ENCODE measurements around the gene PNPO. TPM values are rescaled to one million over a fixed set of nuclear protein-coding genes. Genes with fewer than 3 reads are reported as not detected.
"Not testable (repeated sequence)": the region's sequence is repeated elsewhere in the genome, so short reads cannot be mapped to it uniquely, and the experiment has no call there.

The PNPO gene
- total and polyA plus RNA-seq, 2 donors = 6.6 to 8.2 TPM

DNA sequence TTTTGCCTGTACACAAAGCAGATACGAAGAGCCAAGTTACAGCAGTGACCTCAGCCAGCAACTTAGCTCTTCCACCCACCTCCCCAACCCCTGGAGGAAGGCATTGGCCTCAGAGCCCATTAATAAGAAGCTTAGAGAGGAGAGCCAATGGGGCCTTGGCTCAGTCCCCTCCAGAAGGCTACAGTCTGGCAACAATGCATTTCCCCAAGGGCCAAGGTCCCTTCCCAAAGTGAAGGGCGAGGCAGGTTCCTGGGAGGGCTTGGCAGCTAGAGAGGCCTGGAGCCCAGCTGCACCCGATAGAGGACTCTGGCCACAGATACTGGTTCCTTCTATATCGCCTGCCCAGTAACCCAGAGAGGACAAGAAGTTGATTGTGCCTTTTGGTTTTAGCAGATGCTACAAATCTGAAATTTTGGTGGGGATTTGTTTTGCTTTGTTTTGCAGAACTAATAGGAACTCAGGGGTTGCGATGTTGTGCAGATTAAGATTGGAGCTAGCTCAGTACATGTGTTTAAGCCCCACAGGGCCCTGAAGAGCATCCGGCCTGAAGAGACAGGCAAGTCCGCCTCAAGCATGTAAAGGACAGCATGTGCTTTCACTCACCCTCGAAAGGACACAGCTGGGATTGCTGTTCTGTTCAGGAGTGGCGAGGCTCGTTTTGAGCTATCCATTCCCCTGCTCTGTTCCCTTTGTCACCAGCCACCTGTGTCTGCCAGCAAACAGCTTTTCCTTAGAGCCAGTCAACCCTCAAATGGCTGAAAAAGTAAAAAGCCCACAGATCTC is 12.0 kb upstream of the PNPO start:
- H3K4me1 ChIP-seq (ENCODE audit: insufficient read depth) = no peaks in the 10 kb centered on the region
- 71% methylated on average over 10 of the region's 10 CpGs for WGBS
- H3K4me3 ChIP-seq (ENCODE audit: low read depth, low read length) = no peak overlapping the region
- no peak overlapping the region for H3K27ac ChIP-seq (ENCODE audit: low read depth)
- H3K36me3 ChIP-seq (ENCODE audit: insufficient read depth) = peaks cover 3% of the 10 kb centered on the region
- DNase-seq (ENCODE audit: extremely low spot score) = no peak

DNA sequence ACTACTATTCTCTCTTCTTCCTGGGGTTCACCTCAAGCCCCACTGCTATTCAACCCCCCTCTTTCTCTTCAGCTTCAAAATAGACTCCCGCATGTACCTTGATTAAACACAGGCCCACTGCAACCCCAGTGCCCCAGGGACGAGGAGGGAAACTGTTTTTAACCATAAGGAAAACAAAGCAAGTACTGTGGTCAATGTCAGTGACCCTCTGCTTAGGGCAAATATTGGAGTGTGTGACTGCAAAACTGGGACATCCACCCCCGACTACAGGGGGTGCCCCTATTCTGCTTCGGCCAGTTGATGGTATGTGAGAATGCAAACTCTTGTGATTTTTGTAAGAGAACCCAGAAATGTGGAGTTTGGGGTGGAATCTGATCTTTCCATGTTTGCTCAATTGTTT is 9.5 kb upstream of the PNPO start:
- Histone ChIP-seq H3K27ac (ENCODE audit: low read depth) (no peak overlapping the region), H3K4me3 (ENCODE audit: low read depth, low read length) (no peak overlapping the region), H3K36me3 (ENCODE audit: insufficient read depth) (no peaks in the 10 kb centered on the region), H3K4me1 (ENCODE audit: insufficient read depth) (no peaks in the 10 kb centered on the region)
- 83% methylated on average over 4 of the region's 4 CpGs for WGBS
- no peak for DNase-seq (ENCODE audit: extremely low spot score)

DNA sequence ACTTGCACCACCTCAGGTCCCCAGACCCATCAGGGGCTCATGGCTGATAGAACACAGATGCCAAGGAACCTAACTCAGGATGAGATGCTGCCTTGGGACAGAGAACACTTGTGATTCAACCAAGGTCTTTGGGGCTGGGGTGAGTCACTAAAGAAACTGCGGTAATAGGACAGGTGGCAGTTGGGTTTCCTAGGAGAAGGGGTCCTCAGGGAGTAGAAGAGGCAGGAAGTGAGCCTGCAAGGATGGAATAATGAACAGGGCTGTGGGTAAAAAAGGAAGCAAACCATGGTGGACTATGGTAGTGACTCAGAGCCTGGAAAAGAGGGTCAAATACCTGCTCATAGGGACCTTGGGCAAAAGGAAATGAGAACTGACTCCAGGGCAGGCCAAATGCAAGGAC is 6.5 kb upstream of the PNPO start:
- WGBS = 93% methylated on average over 1 of the region's 1 CpG
- no peak for DNase-seq (ENCODE audit: extremely low spot score)
- no peak overlapping the region for H3K27ac ChIP-seq (ENCODE audit: low read depth)
- H3K4me1 ChIP-seq (ENCODE audit: insufficient read depth) = no peaks in the 10 kb centered on the region
- H3K4me3 ChIP-seq (ENCODE audit: low read depth, low read length) = no peak overlapping the region
- no peaks in the 10 kb centered on the region for H3K36me3 ChIP-seq (ENCODE audit: insufficient read depth)

DNA sequence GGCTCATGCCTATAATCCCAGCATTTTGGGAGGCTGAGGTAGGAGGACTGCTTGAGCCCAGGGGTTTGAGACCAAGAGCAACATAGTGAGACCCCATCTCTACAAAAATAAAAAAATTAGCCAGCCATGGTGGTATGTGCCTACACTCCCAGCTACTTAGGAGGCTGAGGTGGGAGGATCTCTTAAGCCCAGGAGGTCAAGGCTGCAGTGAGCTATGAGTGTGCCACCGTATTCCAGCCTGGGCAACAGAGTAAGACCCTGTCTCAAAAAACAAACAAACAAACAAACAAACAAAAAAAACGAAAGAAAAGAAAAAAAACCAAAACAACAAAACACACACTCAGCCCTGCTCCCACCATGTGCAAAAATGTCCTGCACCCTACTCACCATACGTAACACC is 5.9 kb upstream of the PNPO start:
- not testable (repeated sequence) for H3K4me1 ChIP-seq (ENCODE audit: insufficient read depth); H3K36me3 ChIP-seq (ENCODE audit: insufficient read depth); H3K4me3 ChIP-seq (ENCODE audit: low read depth, low read length); DNase-seq (ENCODE audit: extremely low spot score); H3K27ac ChIP-seq (ENCODE audit: low read depth)
- 87% methylated on average over 3 of the region's 3 CpGs for WGBS

DNA sequence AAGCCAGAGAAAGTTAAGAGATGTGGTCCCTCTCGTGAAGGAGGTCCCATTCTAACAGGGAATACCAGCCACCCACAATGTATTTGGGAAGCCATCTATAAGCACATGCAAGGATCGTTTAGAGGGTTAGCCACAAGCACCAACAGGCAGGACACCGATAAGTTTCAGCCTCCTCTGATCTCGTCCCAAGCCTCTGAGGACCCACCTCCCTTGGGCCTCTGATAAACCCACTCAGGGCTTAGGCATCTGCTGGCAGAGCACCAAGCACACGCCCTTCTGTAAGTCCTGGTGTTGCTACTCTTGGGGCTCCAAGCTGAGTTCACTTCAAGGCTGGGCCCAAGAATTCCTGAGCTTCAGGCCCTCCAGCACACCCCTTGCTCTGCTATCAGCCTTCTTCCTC is 5.4 kb upstream of the PNPO start:
- Histone ChIP-seq H3K4me3 (ENCODE audit: low read depth, low read length) (no peak overlapping the region), H3K27ac (ENCODE audit: low read depth) (no peak overlapping the region), H3K4me1 (ENCODE audit: insufficient read depth) (no peaks in the 10 kb centered on the region), H3K36me3 (ENCODE audit: insufficient read depth) (no peaks in the 10 kb centered on the region)
- 60% methylated on average over 5 of the region's 5 CpGs for WGBS
- DNase-seq (ENCODE audit: extremely low spot score) = no peak

DNA sequence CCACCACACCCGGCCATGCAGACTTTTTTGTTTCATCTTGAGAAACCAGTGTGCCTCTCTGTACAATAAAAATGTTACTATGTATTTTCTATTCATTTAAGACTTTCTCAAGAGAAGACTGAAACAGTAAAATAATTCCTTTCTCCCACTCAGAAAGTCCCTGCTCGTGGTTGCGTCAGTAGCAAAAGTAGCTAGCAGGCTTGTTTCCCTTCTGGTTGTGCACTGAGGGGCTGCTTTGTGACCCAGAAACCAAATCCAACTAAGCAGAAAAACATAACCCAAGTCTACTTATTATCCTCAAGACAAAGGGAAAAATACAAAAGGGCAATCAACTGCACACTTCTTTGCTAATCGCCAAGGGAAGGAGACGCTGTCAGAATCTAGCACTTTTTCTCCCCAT is 3.4 kb upstream of the PNPO start:
- Histone ChIP-seq H3K4me1 (ENCODE audit: insufficient read depth) (no peaks in the 10 kb centered on the region), H3K27ac (ENCODE audit: low read depth) (no peak overlapping the region), H3K36me3 (ENCODE audit: insufficient read depth) (no peaks in the 10 kb centered on the region), H3K4me3 (ENCODE audit: low read depth, low read length) (no peak overlapping the region)
- 83% methylated on average over 5 of the region's 5 CpGs for WGBS
- no peak for DNase-seq (ENCODE audit: extremely low spot score)

DNA sequence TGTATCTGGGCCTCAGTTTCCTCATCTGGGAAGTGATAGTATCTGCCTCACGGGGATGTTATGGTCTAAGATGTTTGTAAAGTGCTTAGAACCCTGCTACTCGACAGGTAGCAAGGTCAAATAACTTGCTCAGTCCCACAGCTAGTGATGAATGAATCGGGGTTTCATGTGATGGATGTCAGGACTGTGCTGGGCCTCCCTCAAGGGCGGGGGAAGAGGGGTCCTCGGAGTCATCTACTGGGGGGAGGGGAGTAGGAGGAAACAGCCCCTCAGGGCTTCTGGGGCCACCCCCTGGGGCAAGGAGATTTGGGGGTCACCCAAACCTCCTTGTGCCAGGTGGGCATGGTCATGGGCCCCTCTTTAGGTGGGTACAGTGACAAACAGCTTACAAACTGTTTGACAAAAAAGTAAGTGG is 732 bp downstream of the PNPO start:
- WGBS = 16% methylated on average over 5 of the region's 5 CpGs
- no peaks in the 10 kb centered on the region for H3K36me3 ChIP-seq (ENCODE audit: insufficient read depth)
- H3K4me3 ChIP-seq (ENCODE audit: low read depth, low read length) = peak overlapping the region; percentile 63
- H3K27ac ChIP-seq (ENCODE audit: low read depth) = no peak overlapping the region
- DNase-seq (ENCODE audit: extremely low spot score) = no peak
- no peaks in the 10 kb centered on the region for H3K4me1 ChIP-seq (ENCODE audit: insufficient read depth)

DNA sequence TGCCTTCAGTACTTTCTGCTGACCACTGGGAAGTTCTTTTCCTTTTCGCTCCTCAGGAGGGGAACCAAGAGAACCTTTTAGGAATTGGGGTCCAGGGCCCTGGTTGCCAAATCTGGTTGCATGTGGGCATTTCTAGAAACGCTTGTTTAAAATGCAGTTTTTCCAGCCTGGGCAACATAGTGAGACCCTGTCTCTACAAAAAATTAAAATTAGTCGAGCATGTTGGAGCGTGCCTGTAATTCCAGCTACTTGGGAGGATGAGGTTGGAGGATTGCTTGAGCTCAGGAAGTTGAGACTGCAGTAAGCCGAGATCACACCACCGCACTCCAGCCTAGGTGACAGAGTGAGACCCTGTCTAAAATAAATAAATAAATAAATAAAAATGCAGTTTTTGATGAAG is 1.2 kb downstream of the PNPO start:
- H3K4me1 ChIP-seq (ENCODE audit: insufficient read depth) = no peaks in the 10 kb centered on the region
- H3K27ac ChIP-seq (ENCODE audit: low read depth) = no peak overlapping the region
- no peaks in the 10 kb centered on the region for H3K36me3 ChIP-seq (ENCODE audit: insufficient read depth)
- DNase-seq (ENCODE audit: extremely low spot score) = no peak
- WGBS = 75% methylated on average over 6 of the region's 6 CpGs
- no peak overlapping the region for H3K4me3 ChIP-seq (ENCODE audit: low read depth, low read length)

DNA sequence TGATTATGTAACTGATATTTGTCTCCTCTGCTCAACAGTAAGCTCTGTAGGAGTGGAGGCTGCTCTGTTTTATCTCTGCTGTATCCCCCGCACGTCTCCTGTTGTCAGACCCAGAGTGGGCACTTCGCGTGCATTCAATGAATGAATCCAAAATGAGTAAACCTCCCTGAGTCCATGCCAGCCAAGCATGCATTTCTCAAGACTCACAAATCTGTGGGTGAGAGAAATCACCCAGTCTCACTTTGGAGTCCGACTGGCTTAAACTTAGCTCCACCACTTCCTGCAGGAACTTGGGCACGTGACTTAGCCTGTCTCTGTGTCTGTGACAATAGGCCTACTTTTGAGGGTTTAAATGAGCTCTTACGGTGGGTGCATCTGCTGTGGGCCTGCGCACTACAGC is 3.7 kb downstream of the PNPO start:
- H3K4me3 ChIP-seq (ENCODE audit: low read depth, low read length) = no peak overlapping the region
- 81% methylated on average over 8 of the region's 8 CpGs for WGBS
- no peaks in the 10 kb centered on the region for H3K4me1 ChIP-seq (ENCODE audit: insufficient read depth)
- no peaks in the 10 kb centered on the region for H3K36me3 ChIP-seq (ENCODE audit: insufficient read depth)
- H3K27ac ChIP-seq (ENCODE audit: low read depth) = no peak overlapping the region
- DNase-seq (ENCODE audit: extremely low spot score) = no peak

DNA sequence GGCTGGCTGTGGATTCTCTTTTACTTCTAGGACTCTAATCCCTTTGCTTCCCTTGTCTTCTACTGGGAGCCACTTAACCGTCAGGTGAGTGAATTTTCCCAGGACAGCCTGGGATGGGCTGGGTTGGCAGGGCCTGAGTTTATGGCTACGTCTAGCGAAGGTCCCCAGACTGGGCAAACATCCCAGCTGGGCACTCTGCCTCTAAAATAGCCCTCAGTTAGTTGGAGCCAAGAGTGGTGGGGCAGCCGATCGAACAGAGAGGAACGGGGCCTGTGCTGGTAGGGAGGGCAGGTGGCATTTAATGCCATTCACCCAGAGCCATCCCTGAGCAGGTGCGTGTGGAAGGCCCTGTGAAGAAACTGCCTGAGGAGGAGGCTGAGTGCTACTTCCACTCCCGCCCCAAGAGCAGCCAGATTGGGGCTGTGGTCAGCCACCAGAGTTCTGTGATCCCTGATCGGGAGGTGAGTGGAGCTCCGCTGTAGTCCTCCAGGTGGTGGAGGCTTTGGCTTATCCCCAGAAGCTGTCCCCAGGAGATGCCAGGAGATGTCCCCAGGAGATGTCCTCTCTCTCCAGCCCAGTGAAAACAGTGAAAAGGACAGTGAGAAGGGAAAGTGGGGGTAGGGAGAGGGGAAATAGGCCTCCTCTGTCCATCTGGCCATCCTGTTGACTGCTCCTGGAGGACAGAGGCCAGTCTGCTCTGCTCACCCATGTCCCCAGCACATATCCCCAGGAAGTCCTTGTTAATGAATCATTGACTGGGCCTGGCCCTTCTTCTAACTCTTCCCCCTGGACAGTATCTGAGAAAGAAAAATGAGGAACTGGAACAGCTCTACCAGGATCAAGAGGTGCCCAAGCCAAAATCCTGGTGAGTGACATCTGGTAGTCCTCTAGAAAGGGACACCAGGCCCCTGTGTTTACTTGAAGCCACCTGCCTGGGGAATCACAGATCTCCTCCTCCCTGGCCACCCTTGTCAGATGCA is 4.4 kb downstream of the PNPO start:
- DNase-seq (ENCODE audit: extremely low spot score) = no peak
- H3K36me3 ChIP-seq (ENCODE audit: insufficient read depth) = no peaks in the 10 kb centered on the region
- H3K27ac ChIP-seq (ENCODE audit: low read depth) = no peak overlapping the region
- no peaks in the 10 kb centered on the region for H3K4me1 ChIP-seq (ENCODE audit: insufficient read depth)
- no peak overlapping the region for H3K4me3 ChIP-seq (ENCODE audit: low read depth, low read length)
- 86% methylated on average over 10 of the region's 10 CpGs for WGBS

DNA sequence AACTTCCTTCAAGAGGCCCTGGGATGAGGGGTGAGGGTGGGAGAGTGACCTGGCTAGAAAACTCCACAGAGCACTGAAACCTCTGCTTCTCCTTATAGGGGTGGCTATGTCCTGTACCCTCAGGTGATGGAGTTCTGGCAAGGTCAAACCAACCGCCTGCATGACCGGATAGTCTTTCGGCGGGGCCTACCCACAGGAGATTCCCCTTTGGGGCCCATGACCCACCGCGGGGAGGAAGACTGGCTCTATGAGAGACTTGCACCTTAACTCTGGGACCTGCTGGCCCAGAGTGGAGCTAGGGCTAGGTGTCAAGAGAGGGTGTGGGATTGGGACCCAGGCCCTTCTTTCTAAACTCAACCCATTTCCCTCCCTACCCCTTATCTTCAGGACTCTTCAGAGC is 5.1 kb downstream of the PNPO start:
- Histone ChIP-seq H3K4me1 (ENCODE audit: insufficient read depth) (no peaks in the 10 kb centered on the region), H3K36me3 (ENCODE audit: insufficient read depth) (no peaks in the 10 kb centered on the region), H3K4me3 (ENCODE audit: low read depth, low read length) (no peak overlapping the region), H3K27ac (ENCODE audit: low read depth) (no peak overlapping the region)
- DNase-seq (ENCODE audit: extremely low spot score) = no peak
- 92% methylated on average over 6 of the region's 6 CpGs for WGBS

DNA sequence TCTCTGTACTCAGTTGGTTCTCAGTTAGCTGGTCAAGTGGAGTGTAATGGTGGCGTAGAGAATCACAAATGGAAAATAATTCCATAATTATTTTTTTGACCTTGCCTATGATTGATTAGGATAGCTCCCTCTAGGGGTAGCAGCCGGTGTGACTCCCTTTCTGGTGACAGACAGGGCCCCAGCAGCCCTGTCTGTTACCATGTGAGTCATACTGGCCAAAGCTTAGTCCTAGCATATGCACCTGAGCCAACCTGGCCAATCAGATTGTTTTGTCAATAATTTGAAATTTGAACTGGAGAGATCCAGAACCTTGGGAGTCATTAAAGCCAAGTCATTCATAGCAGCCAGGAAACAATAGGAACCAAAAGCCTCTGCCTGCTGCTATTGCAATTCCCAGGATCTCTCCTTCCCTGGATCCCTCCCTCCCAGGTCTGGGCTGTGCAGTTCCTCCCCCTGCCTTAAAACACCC is 5.6 kb downstream of the PNPO start:
- no peaks in the 10 kb centered on the region for H3K4me1 ChIP-seq (ENCODE audit: insufficient read depth)

DNA sequence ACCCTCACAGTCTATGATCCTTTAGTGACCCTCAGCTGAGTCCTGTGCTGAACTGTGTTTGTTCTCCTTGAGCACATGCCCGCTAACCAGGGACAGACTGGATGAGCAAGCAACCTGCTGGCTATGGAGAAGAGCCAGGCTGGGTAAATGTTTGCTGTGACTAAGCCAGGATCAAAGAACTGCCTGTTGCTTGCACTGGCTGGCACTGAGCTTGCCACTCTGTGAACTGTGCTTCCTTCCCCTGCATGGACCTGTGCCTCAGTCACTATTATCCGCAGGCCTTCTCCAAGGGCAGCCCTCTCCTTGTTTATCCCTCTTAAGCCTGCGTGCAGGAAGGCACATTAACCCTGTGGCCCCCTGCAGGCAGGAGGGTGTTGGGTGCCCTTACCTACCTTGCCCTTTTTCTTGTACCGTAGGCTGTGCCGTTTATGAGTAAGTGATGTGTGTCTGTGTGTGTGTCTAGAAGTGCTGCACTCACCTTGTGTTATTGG is 7.4 kb downstream of the PNPO start:
- 26% methylated on average over 5 of the region's 5 CpGs for WGBS
- H3K27ac ChIP-seq (ENCODE audit: low read depth) = no peak overlapping the region

More for the DNA sequence above, 5.6 kb downstream of the PNPO start:
- Histone ChIP-seq H3K4me3 (ENCODE audit: low read depth, low read length) (no peak overlapping the region), H3K27ac (ENCODE audit: low read depth) (no peak overlapping the region), H3K36me3 (ENCODE audit: insufficient read depth) (no peaks in the 10 kb centered on the region)
- 31% methylated on average over 2 of the region's 2 CpGs for WGBS
- no peak for DNase-seq (ENCODE audit: extremely low spot score)

More for the DNA sequence above, 7.4 kb downstream of the PNPO start:
- no peaks in the 10 kb centered on the region for H3K36me3 ChIP-seq (ENCODE audit: insufficient read depth)
- H3K4me3 ChIP-seq (ENCODE audit: low read depth, low read length) = no peak overlapping the region
- H3K4me1 ChIP-seq (ENCODE audit: insufficient read depth) = no peaks in the 10 kb centered on the region
- DNase-seq (ENCODE audit: extremely low spot score) = no peak
